ENCODE measurements around the gene CRIP2. TPM values are rescaled to one million over a fixed set of nuclear protein-coding genes. Genes with fewer than 3 reads are reported as not detected.

Gene CRIP2
- total RNA-seq, 2 donors from 2014 or later: 65.9 to 96.6 TPM

DNA sequence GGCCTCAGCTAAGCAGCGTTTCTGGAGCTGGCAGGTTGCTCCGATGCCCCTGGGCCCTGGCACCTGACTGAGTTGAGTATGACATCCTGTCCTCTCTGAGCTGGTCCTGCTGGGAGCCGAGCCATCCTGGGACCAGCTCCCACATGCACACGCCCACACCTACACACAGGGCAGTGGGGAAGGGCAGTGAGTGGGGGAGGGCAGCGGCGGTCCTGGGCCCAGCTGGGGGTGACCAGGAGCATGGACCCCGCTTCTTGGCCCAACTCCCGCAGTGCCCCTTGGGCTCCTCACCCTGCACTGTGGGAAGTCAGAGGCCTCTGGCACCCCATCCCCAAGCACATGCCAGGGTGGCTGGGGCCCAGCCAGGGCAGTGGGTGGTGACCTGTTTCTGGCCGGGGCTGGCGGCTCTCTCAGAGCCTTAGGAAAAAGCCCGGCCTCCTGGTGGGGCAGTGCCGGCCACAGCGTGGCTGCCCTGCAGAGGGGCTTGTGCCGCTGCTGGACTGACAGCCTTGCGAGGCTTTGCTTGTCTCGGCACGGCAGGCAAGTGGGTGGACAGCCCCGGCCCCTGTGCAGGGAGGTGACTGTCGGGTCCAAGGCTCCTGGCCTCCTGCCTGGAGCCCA, 5.9 kb upstream of the CRIP2 start:
- peak overlapping the region in 2 of 4 donors; percentile 50 to 53 for H3K27ac ChIP-seq
- no peak overlapping the region for H3K4me3 ChIP-seq
- H3K36me3 ChIP-seq (replicated peaks in 1 of 2; ENCODE audit: insufficient read depth in 1 of 2, low read depth in 2 of 2): peaks cover 0 to 11% of the 10 kb centered on the region in 2 donors
- no peak for DNase-seq
- ATAC-seq: no peak
- intact Hi-C loops (cut with DNase I): no loop called here
- H3K9me3 ChIP-seq: no peaks in the 10 kb centered on the region
- 70 to 92% methylated on average over 6 to 19 of the region's 19 CpGs for WGBS, 2 donors
- no peaks in the 10 kb centered on the region for H3K27me3 ChIP-seq
- H3K4me1 ChIP-seq: peaks cover 31% of the 10 kb centered on the region
- TF ChIP-seq, protein P1, sequence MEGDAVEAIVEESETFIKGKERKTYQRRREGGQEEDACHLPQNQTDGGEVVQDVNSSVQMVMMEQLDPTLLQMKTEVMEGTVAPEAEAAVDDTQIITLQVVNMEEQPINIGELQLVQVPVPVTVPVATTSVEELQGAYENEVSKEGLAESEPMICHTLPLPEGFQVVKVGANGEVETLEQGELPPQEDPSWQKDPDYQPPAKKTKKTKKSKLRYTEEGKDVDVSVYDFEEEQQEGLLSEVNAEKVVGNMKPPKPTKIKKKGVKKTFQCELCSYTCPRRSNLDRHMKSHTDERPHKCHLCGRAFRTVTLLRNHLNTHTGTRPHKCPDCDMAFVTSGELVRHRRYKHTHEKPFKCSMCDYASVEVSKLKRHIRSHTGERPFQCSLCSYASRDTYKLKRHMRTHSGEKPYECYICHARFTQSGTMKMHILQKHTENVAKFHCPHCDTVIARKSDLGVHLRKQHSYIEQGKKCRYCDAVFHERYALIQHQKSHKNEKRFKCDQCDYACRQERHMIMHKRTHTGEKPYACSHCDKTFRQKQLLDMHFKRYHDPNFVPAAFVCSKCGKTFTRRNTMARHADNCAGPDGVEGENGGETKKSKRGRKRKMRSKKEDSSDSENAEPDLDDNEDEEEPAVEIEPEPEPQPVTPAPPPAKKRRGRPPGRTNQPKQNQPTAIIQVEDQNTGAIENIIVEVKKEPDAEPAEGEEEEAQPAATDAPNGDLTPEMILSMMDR (IDR thresholded peaks at IDR 0.05): no peak
- no peak for TF ChIP-seq POLR2A (IDR thresholded peaks at IDR 0.05)

DNA sequence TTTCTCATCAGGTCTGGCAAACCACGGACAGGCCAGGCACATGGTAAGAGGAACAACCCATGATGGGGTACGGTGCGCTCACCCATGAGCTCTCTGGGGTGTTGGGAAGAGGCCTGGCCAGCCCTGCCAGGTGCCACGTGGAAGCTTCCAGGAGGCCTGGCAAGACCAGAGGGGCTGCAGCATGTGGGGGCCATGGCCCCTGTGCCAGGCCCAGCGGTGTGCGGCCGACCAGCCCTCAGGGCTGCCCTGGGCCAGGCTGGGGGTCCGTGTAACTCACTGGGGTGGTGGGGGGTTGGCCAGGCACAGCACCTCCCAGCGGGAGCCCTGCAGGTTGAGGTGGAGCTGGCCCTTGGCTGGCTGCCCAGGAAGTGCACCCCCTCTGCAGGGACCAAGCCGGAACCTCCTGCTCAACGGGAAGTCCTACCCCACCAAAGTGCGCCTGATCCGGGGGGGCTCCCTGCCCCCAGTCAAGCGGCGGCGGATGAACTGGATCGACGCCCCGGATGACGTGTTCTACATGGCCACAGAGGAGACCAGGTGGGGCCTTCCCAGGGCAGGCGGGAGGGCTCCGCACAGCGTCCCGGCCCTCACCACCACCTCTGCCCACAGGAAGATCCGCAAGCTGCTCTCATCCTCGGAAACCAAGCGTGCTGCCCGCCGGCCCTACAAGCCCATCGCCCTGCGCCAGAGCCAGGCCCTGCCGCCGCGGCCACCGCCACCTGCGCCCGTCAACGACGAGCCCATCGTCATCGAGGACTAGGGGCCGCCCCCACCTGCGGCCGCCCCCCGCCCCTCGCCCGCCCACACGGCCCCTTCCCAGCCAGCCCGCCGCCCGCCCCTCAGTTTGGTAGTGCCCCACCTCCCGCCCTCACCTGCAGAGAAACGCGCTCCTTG, 4.9 kb upstream of the CRIP2 start:
- H3K9me3 ChIP-seq: no peaks in the 10 kb centered on the region
- H3K27me3 ChIP-seq: no peaks in the 10 kb centered on the region
- TF ChIP-seq POLR2A (IDR thresholded peaks at IDR 0.05): no peak
- TF ChIP-seq, protein P1 (IDR thresholded peaks at IDR 0.05): no peak
- peaks cover 37% of the 10 kb centered on the region for H3K4me1 ChIP-seq
- H3K4me3 ChIP-seq: no peak overlapping the region
- H3K36me3 ChIP-seq (replicated peaks in 1 of 2; ENCODE audit: insufficient read depth in 1 of 2, low read depth in 2 of 2): peaks cover 0 to 5% of the 10 kb centered on the region in 2 donors
- ATAC-seq: no peak
- intact Hi-C loops (cut with DNase I): no loop called here
- peak overlapping the region in 2 of 4 donors; percentile 50 to 53 for H3K27ac ChIP-seq
- DNase-seq: peak in 3 of 4 donors; percentile 52 to 58 (median 58)
- WGBS, 2 donors: 72 to 84% methylated on average over 18 to 53 of the region's 54 CpGs

GRCh38 chr14:105470350-105471296, 4.0 kb upstream of the CRIP2 start:
- H3K4me1 ChIP-seq: peaks cover 46% of the 10 kb centered on the region
- H3K27me3 ChIP-seq: no peaks in the 10 kb centered on the region
- H3K36me3 ChIP-seq (replicated peaks in 1 of 2; ENCODE audit: insufficient read depth in 1 of 2, low read depth in 2 of 2): no peaks in the 10 kb centered on the region
- no peak for ATAC-seq
- TF ChIP-seq, protein P1 (IDR thresholded peaks at IDR 0.05): no peak
- no peak for TF ChIP-seq POLR2A (IDR thresholded peaks at IDR 0.05)
- no peak overlapping the region for H3K4me3 ChIP-seq
- intact Hi-C loops (cut with DNase I): no loop called here
- WGBS, 2 donors: 87 to 94% methylated on average over 19 to 34 of the region's 34 CpGs
- no peak for DNase-seq
- no peaks in the 10 kb centered on the region for H3K9me3 ChIP-seq
- peak overlapping the region in 2 of 4 donors; percentile 44 to 50 for H3K27ac ChIP-seq

GRCh38 chr14:105471297-105471821, 3.3 kb upstream of the CRIP2 start:
- H3K27ac ChIP-seq: peak overlapping the region in 2 of 4 donors; percentile 44 to 81
- DNase-seq (no peak), ATAC-seq (no peak)
- no peaks in the 10 kb centered on the region for H3K27me3 ChIP-seq
- WGBS, 2 donors: 57 to 93% methylated on average over 3 to 19 of the region's 19 CpGs
- TF ChIP-seq POLR2A (IDR thresholded peaks at IDR 0.05): no peak
- TF ChIP-seq, protein P1 (IDR thresholded peaks at IDR 0.05): no peak
- H3K36me3 ChIP-seq (replicated peaks in 1 of 2; ENCODE audit: insufficient read depth in 1 of 2, low read depth in 2 of 2): no peaks in the 10 kb centered on the region
- H3K4me3 ChIP-seq: no peak overlapping the region
- intact Hi-C loops (cut with DNase I): no loop called here
- H3K4me1 ChIP-seq: peaks cover 53% of the 10 kb centered on the region
- no peaks in the 10 kb centered on the region for H3K9me3 ChIP-seq

All from body of pancreas (tissue), 4 donors.